ENCODE measurements around the gene TSPO. TPM values are rescaled to one million over a fixed set of nuclear protein-coding genes. Genes with fewer than 3 reads are reported as not detected.

The TSPO gene
- total RNA-seq, 3 donors from 2014 or later (not counting 1 experiment from before 2014, with no cell fraction given) = 52.1 to 81.7 (median 59.3) TPM

DNA sequence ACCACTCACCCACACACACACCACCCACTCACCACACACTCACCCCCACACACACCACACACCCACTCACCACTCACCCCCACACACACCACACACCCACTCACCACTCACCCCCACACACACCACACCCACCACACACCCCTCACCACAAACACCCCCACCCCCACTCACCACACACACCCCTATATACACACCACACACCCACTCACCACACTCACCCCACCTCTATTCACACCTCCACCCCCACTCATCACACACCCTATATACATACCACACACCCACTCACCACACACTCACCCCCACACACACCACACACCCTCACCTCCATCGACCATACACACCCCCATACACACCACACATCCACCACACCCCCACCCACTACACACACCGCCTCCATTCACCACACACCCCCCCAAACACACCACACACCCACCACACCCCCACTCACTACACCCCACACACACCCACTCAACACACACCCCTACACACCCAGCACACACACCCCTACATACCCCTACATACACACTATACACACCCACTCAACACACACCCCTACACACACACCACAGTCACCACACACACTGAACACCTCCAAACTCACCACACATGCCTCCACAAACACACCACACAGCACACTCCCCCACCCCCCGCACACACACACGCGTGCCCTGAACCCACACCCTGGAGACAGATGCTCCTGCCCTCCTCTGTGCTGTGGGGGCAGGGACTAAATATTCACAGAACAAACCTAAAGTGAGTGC, 54.6 kb downstream of the TSPO start:
- peak overlapping the region; percentile 55 for H3K27ac ChIP-seq (ENCODE audit: low read length)
- intact Hi-C loops (cut with micrococcal nuclease) = no loop called here
- no peaks in the 10 kb centered on the region for H3K36me3 ChIP-seq (ENCODE audit: control insufficient read depth, insufficient read depth, low read length)
- H3K9me3 Mint-ChIP-seq = no peaks in the 10 kb centered on the region
- H3K27me3 ChIP-seq (ENCODE audit: control insufficient read depth, insufficient read depth, low read length) = no peaks in the 10 kb centered on the region
- H3K4me3 ChIP-seq (ENCODE audit: low read length) = no peak overlapping the region
- peaks cover 8% of the 10 kb centered on the region for H3K9me3 ChIP-seq (ENCODE audit: control insufficient read depth, insufficient read depth, low read length)
- H3K36me3 Mint-ChIP-seq = no peaks in the 10 kb centered on the region
- peak; percentile 33 to 52 for DNase-seq
- no peaks in the 10 kb centered on the region for H3K27me3 Mint-ChIP-seq (ENCODE audit: low read depth in 2 of 2)
- peak overlapping the region; percentile 63 to 86 for H3K27ac Mint-ChIP-seq
- H3K4me1 Mint-ChIP-seq = peaks cover 0 to 21% of the 10 kb centered on the region in 2 donors
- H3K4me3 Mint-ChIP-seq = no peak overlapping the region
- peak; percentile 59 to 73 (median 67) for ATAC-seq
- 34% methylated on average over 5 of the region's 5 CpGs for WGBS (ENCODE audit: insufficient coverage)
- TF ChIP-seq, protein P1, sequence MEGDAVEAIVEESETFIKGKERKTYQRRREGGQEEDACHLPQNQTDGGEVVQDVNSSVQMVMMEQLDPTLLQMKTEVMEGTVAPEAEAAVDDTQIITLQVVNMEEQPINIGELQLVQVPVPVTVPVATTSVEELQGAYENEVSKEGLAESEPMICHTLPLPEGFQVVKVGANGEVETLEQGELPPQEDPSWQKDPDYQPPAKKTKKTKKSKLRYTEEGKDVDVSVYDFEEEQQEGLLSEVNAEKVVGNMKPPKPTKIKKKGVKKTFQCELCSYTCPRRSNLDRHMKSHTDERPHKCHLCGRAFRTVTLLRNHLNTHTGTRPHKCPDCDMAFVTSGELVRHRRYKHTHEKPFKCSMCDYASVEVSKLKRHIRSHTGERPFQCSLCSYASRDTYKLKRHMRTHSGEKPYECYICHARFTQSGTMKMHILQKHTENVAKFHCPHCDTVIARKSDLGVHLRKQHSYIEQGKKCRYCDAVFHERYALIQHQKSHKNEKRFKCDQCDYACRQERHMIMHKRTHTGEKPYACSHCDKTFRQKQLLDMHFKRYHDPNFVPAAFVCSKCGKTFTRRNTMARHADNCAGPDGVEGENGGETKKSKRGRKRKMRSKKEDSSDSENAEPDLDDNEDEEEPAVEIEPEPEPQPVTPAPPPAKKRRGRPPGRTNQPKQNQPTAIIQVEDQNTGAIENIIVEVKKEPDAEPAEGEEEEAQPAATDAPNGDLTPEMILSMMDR (IDR thresholded peaks at IDR 0.05) = no peak
- peaks cover 22% of the 10 kb centered on the region for H3K4me1 ChIP-seq (ENCODE audit: control insufficient read depth, insufficient read depth, low read length)

DNA sequence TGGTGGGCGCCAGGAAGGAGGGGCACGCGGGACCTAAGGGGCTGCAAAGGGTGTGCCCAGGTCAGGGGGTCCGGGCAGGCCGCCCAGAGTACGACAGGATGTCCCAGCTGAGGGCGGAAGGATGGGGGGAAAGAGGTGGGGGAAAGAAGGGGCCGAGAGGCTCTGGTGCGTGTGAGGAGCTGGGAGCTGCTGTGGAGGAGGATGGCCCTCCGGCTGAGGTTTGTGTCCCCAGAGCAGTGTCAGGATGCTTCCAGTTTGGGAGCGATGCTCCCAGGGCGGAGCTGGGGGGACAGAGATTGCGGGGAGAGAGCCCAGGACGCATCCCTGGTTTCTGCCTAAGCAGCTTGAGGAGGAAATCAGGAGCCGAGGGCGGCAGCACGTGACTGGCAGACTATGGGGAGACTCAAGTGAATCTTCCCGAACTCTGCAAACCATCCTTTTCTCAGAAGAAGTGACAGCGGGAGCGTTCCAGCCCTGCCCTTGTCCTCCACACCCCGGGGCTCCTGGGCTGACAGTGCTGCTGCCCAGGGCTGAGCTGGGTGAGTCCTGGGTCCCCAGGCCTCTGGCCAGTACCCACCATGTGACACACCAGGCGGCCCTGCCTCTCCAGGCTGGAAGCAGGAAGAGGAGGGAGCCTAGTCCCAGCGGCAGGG, 55.3 kb downstream of the TSPO start:
- peaks cover 22% of the 10 kb centered on the region for H3K4me1 ChIP-seq (ENCODE audit: control insufficient read depth, insufficient read depth, low read length)
- H3K9me3 Mint-ChIP-seq = no peaks in the 10 kb centered on the region
- TF ChIP-seq, protein P1 (IDR thresholded peaks at IDR 0.05) = no peak
- no peaks in the 10 kb centered on the region for H3K36me3 Mint-ChIP-seq
- no peak for ATAC-seq
- no peak for DNase-seq
- 53% methylated on average over 22 of the region's 23 CpGs for WGBS (ENCODE audit: insufficient coverage)
- no peaks in the 10 kb centered on the region for H3K36me3 ChIP-seq (ENCODE audit: control insufficient read depth, insufficient read depth, low read length)
- H3K4me1 Mint-ChIP-seq = peaks cover 0 to 21% of the 10 kb centered on the region in 2 donors
- H3K27me3 ChIP-seq (ENCODE audit: control insufficient read depth, insufficient read depth, low read length) = no peaks in the 10 kb centered on the region
- no peak overlapping the region for H3K4me3 ChIP-seq (ENCODE audit: low read length)
- intact Hi-C loops (cut with micrococcal nuclease) = no loop called here
- H3K27ac Mint-ChIP-seq = peak overlapping the region; percentile 63 to 86
- no peak overlapping the region for H3K4me3 Mint-ChIP-seq
- H3K9me3 ChIP-seq (ENCODE audit: control insufficient read depth, insufficient read depth, low read length) = peaks cover 8% of the 10 kb centered on the region
- H3K27ac ChIP-seq (ENCODE audit: low read length) = peak overlapping the region; percentile 55
- no peaks in the 10 kb centered on the region for H3K27me3 Mint-ChIP-seq (ENCODE audit: low read depth in 2 of 2)

DNA sequence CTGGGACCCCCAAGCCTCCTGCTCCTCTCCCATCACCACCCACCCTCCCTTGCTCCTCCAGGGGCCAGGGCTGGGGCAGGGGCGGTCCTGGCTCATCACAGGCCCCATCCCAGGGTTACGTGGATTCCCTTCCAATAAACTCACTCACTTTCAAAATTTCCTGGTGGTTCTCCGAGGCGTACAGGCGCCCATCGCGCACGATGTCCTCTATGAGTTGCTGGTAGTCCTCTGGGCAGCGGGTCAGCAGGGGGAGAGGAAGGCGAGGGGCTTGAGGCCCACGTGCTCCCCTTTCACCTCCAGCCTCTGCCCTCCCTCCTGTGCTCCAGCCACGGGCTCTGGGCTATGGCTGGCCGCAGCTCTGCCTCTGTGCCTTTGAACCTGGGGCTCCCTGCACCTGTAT, 56.0 kb downstream of the TSPO start:
- H3K27me3 ChIP-seq (ENCODE audit: control insufficient read depth, insufficient read depth, low read length) = no peaks in the 10 kb centered on the region
- Mint-ChIP-seq H3K27me3 (ENCODE audit: low read depth in 2 of 2) (no peaks in the 10 kb centered on the region), H3K9me3 (no peaks in the 10 kb centered on the region), H3K4me1 (peaks cover 0 to 21% of the 10 kb centered on the region in 2 donors), H3K36me3 (no peaks in the 10 kb centered on the region), H3K27ac (peak overlapping the region in 1 of 2 donors; percentile 31), H3K4me3 (no peak overlapping the region)
- peaks cover 22% of the 10 kb centered on the region for H3K4me1 ChIP-seq (ENCODE audit: control insufficient read depth, insufficient read depth, low read length)
- TF ChIP-seq, protein P1 (IDR thresholded peaks at IDR 0.05) = no peak
- 94% methylated on average over 13 of the region's 13 CpGs for WGBS (ENCODE audit: insufficient coverage)
- intact Hi-C loops (cut with micrococcal nuclease) = no loop called here
- H3K27ac ChIP-seq (ENCODE audit: low read length) = no peak overlapping the region
- H3K9me3 ChIP-seq (ENCODE audit: control insufficient read depth, insufficient read depth, low read length) = peaks cover 8% of the 10 kb centered on the region
- ATAC-seq (no peak), DNase-seq (no peak)
- no peak overlapping the region for H3K4me3 ChIP-seq (ENCODE audit: low read length)
- H3K36me3 ChIP-seq (ENCODE audit: control insufficient read depth, insufficient read depth, low read length) = no peaks in the 10 kb centered on the region
